ENCODE data around the gene GRAMD2A. TPM values are rescaled to one million over a fixed set of nuclear protein-coding genes. Genes with fewer than 3 reads are reported as not detected.

The GRAMD2A gene
- not detected for total RNA-seq
- total RNA-seq (2013) = 0.05 TPM

DNA sequence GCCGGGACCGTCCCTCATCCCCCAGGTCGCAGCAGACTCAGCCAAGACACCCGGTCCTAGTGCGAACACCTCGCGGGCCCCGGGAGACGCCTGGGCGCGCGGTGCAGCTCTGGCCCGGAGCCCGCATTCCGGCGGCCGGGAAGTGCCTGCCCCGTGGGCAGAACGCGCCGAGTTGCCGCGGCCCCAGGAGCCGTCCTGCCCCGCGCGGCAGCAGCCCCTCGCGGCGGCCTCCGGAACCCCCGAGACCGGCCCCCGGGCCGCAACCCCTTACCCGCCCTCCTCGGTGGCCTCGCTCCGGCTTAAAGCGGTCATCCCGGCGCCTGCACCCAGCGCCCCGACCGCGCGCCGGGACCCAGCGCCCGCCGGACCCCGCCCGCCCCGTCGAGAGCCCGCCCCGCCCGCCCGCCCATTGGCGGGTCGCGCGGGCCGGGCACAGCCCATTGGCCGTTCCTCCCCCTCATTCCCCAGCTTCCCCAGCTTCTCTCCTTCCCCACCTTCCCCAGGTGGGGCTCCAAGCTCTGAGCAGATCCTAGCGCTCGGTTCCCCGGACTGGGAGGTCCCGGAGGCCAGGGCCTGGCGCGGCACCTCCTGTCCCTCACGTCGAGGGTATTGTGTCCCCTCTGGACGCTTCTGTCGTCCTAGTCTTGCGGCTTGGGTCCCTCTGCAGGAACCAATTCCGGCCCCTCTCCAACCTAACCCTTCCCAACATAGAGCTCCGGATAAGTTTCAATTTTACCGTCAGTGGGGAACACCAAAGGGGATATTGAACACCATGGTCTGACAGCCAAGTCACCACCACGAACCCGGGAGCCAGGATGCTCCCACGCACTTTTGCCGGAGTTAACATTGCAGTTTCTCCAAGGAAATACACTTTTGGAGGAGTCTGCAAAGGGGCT is at the start of gene GRAMD2A:
TSS of gene GRAMD2A (minus strand) at position 328 of the 896 bp plus-strand sequence.
- Mint-ChIP-seq H3K27me3 (ENCODE audit: low read depth in 2 of 2) (peaks cover 16 to 17% of the 10 kb centered on the region in 2 donors), H3K36me3 (no peaks in the 10 kb centered on the region), H3K4me1 (peaks cover 5% of the 10 kb centered on the region in 2 donors), H3K27ac (no peak within 1 kb of the TSS), H3K4me3 (peak within 1 kb of the TSS; percentile 66), H3K9me3 (no peaks in the 10 kb centered on the region)
- H3K27me3 ChIP-seq (ENCODE audit: control insufficient read depth, insufficient read depth, low read length) = peaks cover 2% of the 10 kb centered on the region
- H3K27ac ChIP-seq (ENCODE audit: low read length) = no peak within 1 kb of the TSS
- H3K4me3 ChIP-seq (ENCODE audit: low read length) = no peak within 1 kb of the TSS
- ATAC-seq (peak; percentile 20 to 61 (median 40)), DNase-seq (no peak)
- H3K9me3 ChIP-seq (ENCODE audit: control insufficient read depth, insufficient read depth, low read length) = no peaks in the 10 kb centered on the region
- no peak for TF ChIP-seq CTCF (IDR thresholded peaks at IDR 0.05)
- WGBS (ENCODE audit: insufficient coverage) = 19% methylated on average over 75 of the region's 83 CpGs
- peaks cover 6% of the 10 kb centered on the region for H3K4me1 ChIP-seq (ENCODE audit: control insufficient read depth, insufficient read depth, low read length)
- peaks cover 43% of the 10 kb centered on the region for H3K36me3 ChIP-seq (ENCODE audit: control insufficient read depth, insufficient read depth, low read length)
- intact Hi-C loops (cut with micrococcal nuclease) = loop anchor here (2.0 to 10.0 kb wide), 3 partner anchors 75 to 477 kb away; partner anchors contain the start of gene PARP6

GRCh38 chr15:72242775-72243370 is 45.3 kb upstream of the GRAMD2A start:
- H3K27me3 ChIP-seq (ENCODE audit: control insufficient read depth, insufficient read depth, low read length) = no peaks in the 10 kb centered on the region
- no peaks in the 10 kb centered on the region for H3K27me3 Mint-ChIP-seq (ENCODE audit: low read depth in 2 of 2)
- H3K27ac ChIP-seq (ENCODE audit: low read length) = no peak overlapping the region
- ATAC-seq (no peak), DNase-seq (no peak)
- TF ChIP-seq CTCF (IDR thresholded peaks at IDR 0.05) = no peak
- H3K36me3 ChIP-seq (ENCODE audit: control insufficient read depth, insufficient read depth, low read length) = peaks cover 30% of the 10 kb centered on the region
- peaks cover 0 to under 1% of the 10 kb centered on the region in 2 donors for H3K4me1 Mint-ChIP-seq
- H3K9me3 ChIP-seq (ENCODE audit: control insufficient read depth, insufficient read depth, low read length) = no peaks in the 10 kb centered on the region
- intact Hi-C loops (cut with micrococcal nuclease) = no loop called here
- H3K27ac Mint-ChIP-seq = no peak overlapping the region
- H3K4me3 Mint-ChIP-seq = no peak overlapping the region
- H3K4me1 ChIP-seq (ENCODE audit: control insufficient read depth, insufficient read depth, low read length) = no peaks in the 10 kb centered on the region
- no peaks in the 10 kb centered on the region for H3K9me3 Mint-ChIP-seq
- no peak overlapping the region for H3K4me3 ChIP-seq (ENCODE audit: low read length)
- H3K36me3 Mint-ChIP-seq = no peaks in the 10 kb centered on the region
- WGBS (ENCODE audit: insufficient coverage) = 95% methylated on average over 2 of the region's 2 CpGs

DNA sequence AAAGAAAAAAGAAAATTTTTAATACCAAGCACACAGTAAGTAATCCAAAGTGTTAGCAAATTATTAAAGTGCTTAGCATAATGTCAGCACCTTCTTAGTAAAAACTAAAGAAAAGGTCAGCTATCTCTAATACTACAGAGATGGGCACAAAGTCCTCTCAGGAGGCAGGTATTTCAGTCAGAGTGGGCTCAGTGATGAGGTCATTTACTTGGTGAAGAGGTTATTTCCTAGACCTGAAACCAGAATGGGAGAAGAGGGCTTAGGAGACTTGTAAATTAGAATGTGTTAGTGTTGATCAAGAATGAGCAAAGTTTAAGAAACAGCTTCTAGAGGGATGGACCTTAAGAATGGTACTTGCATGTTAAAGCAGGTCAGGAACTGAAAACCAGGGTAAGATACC is 42.1 kb upstream of the GRAMD2A start:
- H3K27me3 Mint-ChIP-seq (ENCODE audit: low read depth in 2 of 2) = no peaks in the 10 kb centered on the region
- Histone ChIP-seq H3K27ac (ENCODE audit: low read length) (no peak overlapping the region), H3K27me3 (ENCODE audit: control insufficient read depth, insufficient read depth, low read length) (no peaks in the 10 kb centered on the region), H3K4me3 (ENCODE audit: low read length) (no peak overlapping the region), H3K9me3 (ENCODE audit: control insufficient read depth, insufficient read depth, low read length) (no peaks in the 10 kb centered on the region), H3K4me1 (ENCODE audit: control insufficient read depth, insufficient read depth, low read length) (peaks cover 12% of the 10 kb centered on the region), H3K36me3 (ENCODE audit: control insufficient read depth, insufficient read depth, low read length) (peaks cover 24% of the 10 kb centered on the region)
- peak overlapping the region in 1 of 2 donors; percentile 23 for H3K27ac Mint-ChIP-seq
- intact Hi-C loops (cut with micrococcal nuclease) = loop anchor here (10.0 kb wide), 1 partner anchor 235 kb away; the partner anchor contains the start of gene ARIH1
- no peak for DNase-seq
- no peak overlapping the region for H3K4me3 Mint-ChIP-seq
- H3K4me1 Mint-ChIP-seq = peaks cover 12 to 18% of the 10 kb centered on the region in 2 donors
- no peaks in the 10 kb centered on the region for H3K36me3 Mint-ChIP-seq
- no peaks in the 10 kb centered on the region for H3K9me3 Mint-ChIP-seq
- ATAC-seq = no peak
- TF ChIP-seq CTCF (IDR thresholded peaks at IDR 0.05) = no peak
